K562 (cell line): ENCODE results near the gene SYT13.
"Not testable (repeated sequence)": the region's sequence is repeated elsewhere in the genome, so short reads cannot be mapped to it uniquely, and the experiment has no call there.

Source experiments
- USF2 ChIP-seq: sonication (generic); formaldehyde crosslinking; IDR thresholded peaks from 2 replicates; pipeline ENCODE4 v1.5.0; 2020; ENCODE audit warnings: missing genetic modification reagents
- TF ChIP-seq, protein P1 (sequence below), 2 experiments: fragments of 200-800 bp in 1 of 2; sonication (Bioruptor generic) in 1 of 2; sonication (generic) in 1 of 2; formaldehyde crosslinking in 1 of 2; IDR thresholded peaks in 1 of 2; conservative IDR thresholded peaks in 1 of 2; 2 replicates each; pipeline versions ENCODE4 v1.5.0 to v1.6.1; 2016 to 2020; ENCODE audit warnings: missing compliant biosample characterization in 1 of 2, missing genetic modification characterization in 1 of 2, missing genetic modification reagents in 1 of 2

DNA sequence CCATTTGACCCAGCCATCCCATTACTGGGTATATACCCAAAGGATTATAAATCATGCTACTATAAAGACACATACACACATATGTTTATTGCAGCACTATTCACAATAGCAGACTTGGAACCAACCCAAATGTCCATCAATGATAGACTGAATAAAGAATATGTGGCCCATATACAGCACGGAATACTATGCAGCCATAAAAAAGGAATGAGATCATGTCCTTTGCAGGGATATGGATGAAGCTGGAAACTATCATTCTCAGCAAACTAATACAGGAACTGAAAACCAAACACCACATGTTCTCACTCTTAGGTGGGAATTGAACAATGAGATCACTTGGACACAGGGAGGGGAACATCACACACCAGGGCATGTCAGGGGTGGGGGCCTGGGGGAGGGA is 36.8 kb downstream of the SYT13 start:
- TF ChIP-seq USF2 (CRISPR knock-in tag), result not testable (repeated sequence)
- TF ChIP-seq, protein P1, sequence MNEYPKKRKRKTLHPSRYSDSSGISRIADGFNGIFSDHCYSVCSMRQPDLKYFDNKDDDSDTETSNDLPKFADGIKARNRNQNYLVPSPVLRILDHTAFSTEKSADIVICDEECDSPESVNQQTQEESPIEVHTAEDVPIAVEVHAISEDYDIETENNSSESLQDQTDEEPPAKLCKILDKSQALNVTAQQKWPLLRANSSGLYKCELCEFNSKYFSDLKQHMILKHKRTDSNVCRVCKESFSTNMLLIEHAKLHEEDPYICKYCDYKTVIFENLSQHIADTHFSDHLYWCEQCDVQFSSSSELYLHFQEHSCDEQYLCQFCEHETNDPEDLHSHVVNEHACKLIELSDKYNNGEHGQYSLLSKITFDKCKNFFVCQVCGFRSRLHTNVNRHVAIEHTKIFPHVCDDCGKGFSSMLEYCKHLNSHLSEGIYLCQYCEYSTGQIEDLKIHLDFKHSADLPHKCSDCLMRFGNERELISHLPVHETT (CRISPR knock-in tag; conservative IDR thresholded peaks at IDR 0.05 in 1 of 2, IDR thresholded peaks at IDR 0.05 in 1 of 2), result not testable (repeated sequence)
